ENCODE data around the gene GABRB1. TPM values are rescaled to one million over a fixed set of nuclear protein-coding genes. Genes with fewer than 3 reads are reported as not detected.

GABRB1 gene
- total RNA-seq, 1 donor from 2014 or later: not detected

GRCh38 chr4:47145630-47146029, 114.3 kb downstream of the GABRB1 start:
- no peak for TF ChIP-seq CTCF (IDR thresholded peaks at IDR 0.05)
- no peaks in the 10 kb centered on the region for H3K36me3 Mint-ChIP-seq (ENCODE audit: low read depth)
- no peaks in the 10 kb centered on the region for H3K9me3 Mint-ChIP-seq
- DNase-seq (no peak), ATAC-seq (ENCODE audit: low read depth) (no peak)
- POLR2A ChIA-PET: no interaction called here
- no peaks in the 10 kb centered on the region for H3K4me1 Mint-ChIP-seq
- H3K27ac Mint-ChIP-seq: no peak overlapping the region
- no peaks in the 10 kb centered on the region for H3K27me3 Mint-ChIP-seq
- intact Hi-C loops (cut with micrococcal nuclease): no loop called here
- H3K4me3 Mint-ChIP-seq: no peak overlapping the region
- CTCF ChIA-PET: no interaction called here

GRCh38 chr4:47154816-47155370, 123.5 kb downstream of the GABRB1 start:
- intact Hi-C loops (cut with micrococcal nuclease): no loop called here
- no peaks in the 10 kb centered on the region for H3K4me1 Mint-ChIP-seq
- H3K27ac Mint-ChIP-seq: no peak overlapping the region
- H3K9me3 Mint-ChIP-seq: no peaks in the 10 kb centered on the region
- H3K27me3 Mint-ChIP-seq: no peaks in the 10 kb centered on the region
- ChIA-PET CTCF (no interaction called here), POLR2A (no interaction called here)
- no peak for DNase-seq
- no peak overlapping the region for H3K4me3 Mint-ChIP-seq
- ATAC-seq (ENCODE audit: low read depth): no peak
- TF ChIP-seq CTCF (IDR thresholded peaks at IDR 0.05): no peak
- no peaks in the 10 kb centered on the region for H3K36me3 Mint-ChIP-seq (ENCODE audit: low read depth)

- no peak overlapping the region for H3K27ac Mint-ChIP-seq
- DNase-seq: no peak
- no peak overlapping the region for H3K4me3 Mint-ChIP-seq
- no peaks in the 10 kb centered on the region for H3K4me1 Mint-ChIP-seq
- no peak for ATAC-seq (ENCODE audit: low read depth)
- ChIA-PET POLR2A (no interaction called here), CTCF (no interaction called here)
- intact Hi-C loops (cut with micrococcal nuclease): no loop called here
- H3K27me3 Mint-ChIP-seq: no peaks in the 10 kb centered on the region
- H3K36me3 Mint-ChIP-seq (ENCODE audit: low read depth): no peaks in the 10 kb centered on the region
- TF ChIP-seq CTCF (IDR thresholded peaks at IDR 0.05): no peak
- H3K9me3 Mint-ChIP-seq: no peaks in the 10 kb centered on the region
Observed at GRCh38 chr4:47155919-47156318, 124.6 kb downstream of the GABRB1 start.

GRCh38 chr4:47160095-47160494, 128.7 kb downstream of the GABRB1 start:
- ChIA-PET POLR2A (no interaction called here), CTCF (no interaction called here)
- no peak for DNase-seq
- H3K27ac Mint-ChIP-seq: no peak overlapping the region
- no peak overlapping the region for H3K4me3 Mint-ChIP-seq
- TF ChIP-seq CTCF (IDR thresholded peaks at IDR 0.05): no peak
- H3K4me1 Mint-ChIP-seq: no peaks in the 10 kb centered on the region
- no peaks in the 10 kb centered on the region for H3K27me3 Mint-ChIP-seq
- H3K9me3 Mint-ChIP-seq: peaks cover 3% of the 10 kb centered on the region
- intact Hi-C loops (cut with micrococcal nuclease): no loop called here
- no peak for ATAC-seq (ENCODE audit: low read depth)
- H3K36me3 Mint-ChIP-seq (ENCODE audit: low read depth): no peaks in the 10 kb centered on the region

GRCh38 chr4:47167081-47168035, 136.0 kb downstream of the GABRB1 start:
- DNase-seq (no peak), ATAC-seq (ENCODE audit: low read depth) (no peak)
- CTCF ChIA-PET: no interaction called here
- H3K9me3 Mint-ChIP-seq: peaks cover 3% of the 10 kb centered on the region
- POLR2A ChIA-PET: no interaction called here
- no peaks in the 10 kb centered on the region for H3K27me3 Mint-ChIP-seq
- TF ChIP-seq CTCF (IDR thresholded peaks at IDR 0.05): no peak
- intact Hi-C loops (cut with micrococcal nuclease): no loop called here
- H3K27ac Mint-ChIP-seq: no peak overlapping the region
- no peaks in the 10 kb centered on the region for H3K36me3 Mint-ChIP-seq (ENCODE audit: low read depth)
- H3K4me3 Mint-ChIP-seq: no peak overlapping the region
- H3K4me1 Mint-ChIP-seq: no peaks in the 10 kb centered on the region

All from activated B cell treated with CpG ODN at 0.5 μM for 24 hours (primary cell).